MM.1S (cell line): ENCODE results near the gene TSPAN4.

Experiments
- DNase-seq: peaks from one replicate; pipeline ENCODE4 v3.0.0-alpha.2; 2015
- H2AFZ ChIP-seq: fragments of 300-600 bp; sonication (generic); 2 replicates; pipeline ENCODE4 v1.6.0; 2016; ENCODE audit warnings: antibody characterized with exemption, low read length
- H3F3A ChIP-seq: fragments of 300-600 bp; sonication (generic); 2 replicates; pipeline ENCODE4 v1.6.1; 2016; ENCODE audit warnings: mild to moderate bottlenecking, antibody characterized with exemption, low read length, moderate library complexity, mixed read lengths; ENCODE audit not compliant: insufficient read depth
- H3K27ac ChIP-seq: fragments of 300-600 bp; sonication (generic); 2 replicates; pipeline ENCODE4 v1.5.1; 2016; ENCODE audit warnings: mild to moderate bottlenecking, low read length
- H3K27me3 ChIP-seq: fragments of 300-600 bp; sonication (generic); replicated peaks from 2 replicates; pipeline ENCODE4 v1.6.0; 2016; ENCODE audit warnings: low read length; ENCODE audit not compliant: insufficient read depth
- H3K36me3 ChIP-seq: fragments of 300-600 bp; sonication (generic); replicated peaks from 2 replicates; pipeline ENCODE4 v1.6.1; 2016; ENCODE audit warnings: mild to moderate bottlenecking, low read length, mixed read lengths; ENCODE audit not compliant: insufficient read depth
- H3K4me1 ChIP-seq: fragments of 300-600 bp; sonication (generic); 2 replicates; pipeline ENCODE4 v1.6.1; 2016; ENCODE audit warnings: low read length, mixed read lengths
- H3K4me2 ChIP-seq: fragments of 300-600 bp; sonication (generic); 2 replicates; pipeline ENCODE4 v1.6.0; 2016; ENCODE audit warnings: low read depth, low read length
- H3K4me3 ChIP-seq: fragments of 300-600 bp; sonication (generic); 2 replicates; pipeline ENCODE4 v1.5.1; 2016; ENCODE audit warnings: low read length, mixed read lengths
- H3K79me2 ChIP-seq: fragments of 300-600 bp; sonication (generic); 2 replicates; pipeline ENCODE4 v1.6.1; 2016; ENCODE audit warnings: mixed run types, low read length, mixed read lengths
- H3K9ac ChIP-seq: fragments of 300-600 bp; sonication (generic); 2 replicates; pipeline ENCODE4 v1.6.1; 2016; ENCODE audit warnings: low read length, mixed read lengths
- H3K9me2 ChIP-seq: fragments of 300-600 bp; sonication (generic); replicated peaks from 2 replicates; pipeline ENCODE4 v1.6.1; 2016; ENCODE audit warnings: mild to moderate bottlenecking, low read length, mixed read lengths; ENCODE audit not compliant: insufficient read depth
- H3K9me3 ChIP-seq: fragments of 300-600 bp; sonication (generic); replicated peaks from 2 replicates; pipeline ENCODE4 v1.6.1; 2016; ENCODE audit warnings: mild to moderate bottlenecking, low read length, mixed read lengths; ENCODE audit not compliant: insufficient read depth
- H4K20me1 ChIP-seq: fragments of 300-600 bp; sonication (generic); 2 replicates; pipeline ENCODE4 v1.6.1; 2016; ENCODE audit warnings: mild to moderate bottlenecking, low read length, moderate library complexity, mixed read lengths; ENCODE audit not compliant: insufficient read depth
- EZH2 ChIP-seq: fragments of 300-600 bp; sonication (generic); optimal IDR thresholded peaks from 2 replicates; pipeline ENCODE3; 2017; ENCODE audit warnings: low read depth, mild to moderate bottlenecking, antibody characterized with exemption, low read length, mixed read lengths
- EZH2phosphoT487 ChIP-seq: fragments of 300-600 bp; sonication (generic); IDR thresholded peaks from 2 replicates; pipeline ENCODE4 v1.6.1; 2018; ENCODE audit warnings: antibody characterized with exemption, low read length
- TF ChIP-seq, protein P1 (sequence below): fragments of 300-600 bp; sonication (generic); IDR thresholded peaks from 2 replicates; pipeline ENCODE4 v1.5.1; 2016; ENCODE audit warnings: antibody characterized with exemption, low read length, mixed read lengths

Gene TSPAN4

GRCh38 chr11:910589-911030 is 68.0 kb downstream of the TSPAN4 start, which contains the start of gene CHID1:
Gene CHID1 (minus strand): TSS chr11:910810. CDS start chr11:904816, 5,994 bp downstream.
- peak within 1 kb of the TSS; percentile 98 for H2AFZ ChIP-seq
- H3K9ac ChIP-seq: peak within 1 kb of the TSS; percentile 84
- peak within 1 kb of the TSS; percentile 94 for H3K4me2 ChIP-seq
- no peak for TF ChIP-seq EZH2phosphoT487
- TF ChIP-seq EZH2: no peak
- TF ChIP-seq, protein P1, sequence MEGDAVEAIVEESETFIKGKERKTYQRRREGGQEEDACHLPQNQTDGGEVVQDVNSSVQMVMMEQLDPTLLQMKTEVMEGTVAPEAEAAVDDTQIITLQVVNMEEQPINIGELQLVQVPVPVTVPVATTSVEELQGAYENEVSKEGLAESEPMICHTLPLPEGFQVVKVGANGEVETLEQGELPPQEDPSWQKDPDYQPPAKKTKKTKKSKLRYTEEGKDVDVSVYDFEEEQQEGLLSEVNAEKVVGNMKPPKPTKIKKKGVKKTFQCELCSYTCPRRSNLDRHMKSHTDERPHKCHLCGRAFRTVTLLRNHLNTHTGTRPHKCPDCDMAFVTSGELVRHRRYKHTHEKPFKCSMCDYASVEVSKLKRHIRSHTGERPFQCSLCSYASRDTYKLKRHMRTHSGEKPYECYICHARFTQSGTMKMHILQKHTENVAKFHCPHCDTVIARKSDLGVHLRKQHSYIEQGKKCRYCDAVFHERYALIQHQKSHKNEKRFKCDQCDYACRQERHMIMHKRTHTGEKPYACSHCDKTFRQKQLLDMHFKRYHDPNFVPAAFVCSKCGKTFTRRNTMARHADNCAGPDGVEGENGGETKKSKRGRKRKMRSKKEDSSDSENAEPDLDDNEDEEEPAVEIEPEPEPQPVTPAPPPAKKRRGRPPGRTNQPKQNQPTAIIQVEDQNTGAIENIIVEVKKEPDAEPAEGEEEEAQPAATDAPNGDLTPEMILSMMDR: no peak
- no peaks in the 10 kb centered on the region for H3K36me3 ChIP-seq
- no peaks in the 10 kb centered on the region; the same call in 1 of the 2 replicates for H3K27me3 ChIP-seq
- H3F3A ChIP-seq: peaks cover 25% of the 10 kb centered on the region
- H3K9me3 ChIP-seq: no peaks in the 10 kb centered on the region
- DNase-seq: peak; percentile 89
- H4K20me1 ChIP-seq: no peaks in the 10 kb centered on the region
- H3K79me2 ChIP-seq: peaks cover 29% of the 10 kb centered on the region
- H3K9me2 ChIP-seq: no peaks in the 10 kb centered on the region
- H3K4me3 ChIP-seq: peak within 1 kb of the TSS; percentile 100
- H3K27ac ChIP-seq: peak within 1 kb of the TSS; percentile 32; the same call in 1 of the 2 replicates
- peaks cover 31% of the 10 kb centered on the region for H3K4me1 ChIP-seq

- TF ChIP-seq EZH2phosphoT487 (no peak), EZH2 (no peak)
- TF ChIP-seq, protein P1: 0 out of 2 replicates have a peak, but pooled peaks have one; percentile 6
- peak overlapping the region; percentile 80 for H3K4me3 ChIP-seq
- H3K9ac ChIP-seq: peak overlapping the region; percentile 79
- peak overlapping the region; percentile 80 for H2AFZ ChIP-seq
- H3K4me2 ChIP-seq: peak overlapping the region; percentile 94
- H3K9me3 ChIP-seq: no peaks in the 10 kb centered on the region
- H3K4me1 ChIP-seq: peaks cover 31% of the 10 kb centered on the region
- no peaks in the 10 kb centered on the region for H4K20me1 ChIP-seq
- H3K27ac ChIP-seq: peak overlapping the region; percentile 32; the same call in 1 of the 2 replicates
- H3F3A ChIP-seq: peaks cover 25% of the 10 kb centered on the region
- DNase-seq: peak; percentile 19
- no peaks in the 10 kb centered on the region for H3K9me2 ChIP-seq
- H3K27me3 ChIP-seq: no peaks in the 10 kb centered on the region; the same call in 1 of the 2 replicates
- H3K79me2 ChIP-seq: peaks cover 29% of the 10 kb centered on the region
- H3K36me3 ChIP-seq: no peaks in the 10 kb centered on the region
Measured at GRCh38 chr11:911031-911889, 68.6 kb downstream of the TSPAN4 start.

GRCh38 chr11:911890-912219 is 69.2 kb downstream of the TSPAN4 start:
- Histone ChIP-seq H3K27me3 (no peaks in the 10 kb centered on the region; the same call in 1 of the 2 replicates), H3K4me2 (peak overlapping the region; percentile 94; the same call in 1 of the 2 replicates), H2AFZ (peak overlapping the region; percentile 80), H3K9me2 (no peaks in the 10 kb centered on the region), H3K4me3 (0 out of 2 replicates have a peak overlapping the region, but pooled peaks have one; percentile 80), H3K4me1 (peaks cover 31% of the 10 kb centered on the region), H3F3A (peaks cover 25% of the 10 kb centered on the region), H3K9me3 (no peaks in the 10 kb centered on the region), H3K9ac (no peak overlapping the region), H3K79me2 (peaks cover 23% of the 10 kb centered on the region), H3K27ac (no peak overlapping the region), H3K36me3 (no peaks in the 10 kb centered on the region), H4K20me1 (no peaks in the 10 kb centered on the region)
- no peak for DNase-seq
- TF ChIP-seq EZH2 (no peak), EZH2phosphoT487 (no peak)
- TF ChIP-seq, protein P1: no peak
